Glomerular visceral epithelial cell (primary cell): ENCODE measurements around the gene VPS39.
A peak's percentile ranks its signal among the peaks of the same experiment; 100 is the strongest.

Source experiments
- DNase-seq: peaks from one replicate; pipeline ENCODE4 v3.0.0-alpha.2; 2016; ENCODE audit errors: extremely low spot score

The VPS39 gene

GRCh38 chr15:42157981-42158765 is 49.9 kb downstream of the VPS39 start:
- DNase-seq = peak; percentile 56

DNA sequence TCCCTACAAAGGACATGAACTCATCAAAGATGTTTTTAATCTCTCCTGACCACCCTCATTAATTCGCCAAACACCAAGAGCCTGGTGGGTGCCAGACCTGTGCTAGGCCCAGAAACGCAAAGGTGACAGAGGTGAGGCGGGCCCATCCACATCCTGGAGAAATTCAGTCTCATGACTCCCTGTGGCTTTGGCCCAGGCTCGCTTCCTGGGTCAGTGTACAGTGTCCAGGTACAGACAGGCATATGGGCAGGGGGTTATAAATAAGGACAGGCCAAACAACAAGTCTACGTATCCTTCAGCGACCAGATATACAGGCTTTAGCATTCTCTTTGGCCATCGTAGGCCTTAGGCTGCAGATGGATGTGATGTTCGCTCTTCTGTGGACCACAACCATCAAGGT is 50.7 kb downstream of the VPS39 start:
- DNase-seq = no peak

DNA sequence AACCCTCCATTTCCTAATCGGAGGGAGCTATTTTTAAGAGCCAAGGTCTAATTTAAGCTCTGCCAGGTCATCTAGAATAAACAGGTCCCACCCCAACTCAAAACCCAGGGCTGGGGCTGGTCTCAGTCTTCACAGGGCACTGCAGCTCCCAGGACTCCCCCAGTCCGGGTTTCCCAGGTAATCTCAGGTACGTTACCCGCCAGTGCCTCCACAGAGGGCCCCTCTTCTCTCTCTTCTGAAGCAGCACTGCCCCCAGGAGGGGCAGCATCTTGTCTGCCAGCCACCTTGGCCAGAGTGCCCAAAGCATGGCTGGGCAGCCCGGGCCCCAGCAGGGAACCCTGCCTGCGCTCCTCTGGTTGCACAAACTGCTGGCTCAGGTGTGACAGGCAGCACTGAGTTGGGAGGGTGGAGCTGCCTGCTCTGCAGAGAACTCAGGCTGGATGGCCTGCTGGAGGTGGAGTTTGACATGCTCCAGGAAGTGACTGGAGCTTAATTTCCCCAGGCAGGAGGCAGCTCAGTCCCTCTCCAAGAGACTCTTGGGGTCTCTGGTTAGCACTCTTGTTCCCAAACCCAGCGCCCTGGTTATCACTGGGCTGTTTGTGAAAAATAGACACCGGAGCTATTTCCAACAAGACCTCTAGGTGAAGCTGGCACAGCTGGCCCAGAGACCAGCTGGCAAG is 51.7 kb downstream of the VPS39 start, which contains the start of gene PLA2G4F:
Gene PLA2G4F (minus strand): TSS at position 394 of the 680 bp plus-strand sequence. CDS start 87 bp downstream, at position 307.
- no peak for DNase-seq

DNA sequence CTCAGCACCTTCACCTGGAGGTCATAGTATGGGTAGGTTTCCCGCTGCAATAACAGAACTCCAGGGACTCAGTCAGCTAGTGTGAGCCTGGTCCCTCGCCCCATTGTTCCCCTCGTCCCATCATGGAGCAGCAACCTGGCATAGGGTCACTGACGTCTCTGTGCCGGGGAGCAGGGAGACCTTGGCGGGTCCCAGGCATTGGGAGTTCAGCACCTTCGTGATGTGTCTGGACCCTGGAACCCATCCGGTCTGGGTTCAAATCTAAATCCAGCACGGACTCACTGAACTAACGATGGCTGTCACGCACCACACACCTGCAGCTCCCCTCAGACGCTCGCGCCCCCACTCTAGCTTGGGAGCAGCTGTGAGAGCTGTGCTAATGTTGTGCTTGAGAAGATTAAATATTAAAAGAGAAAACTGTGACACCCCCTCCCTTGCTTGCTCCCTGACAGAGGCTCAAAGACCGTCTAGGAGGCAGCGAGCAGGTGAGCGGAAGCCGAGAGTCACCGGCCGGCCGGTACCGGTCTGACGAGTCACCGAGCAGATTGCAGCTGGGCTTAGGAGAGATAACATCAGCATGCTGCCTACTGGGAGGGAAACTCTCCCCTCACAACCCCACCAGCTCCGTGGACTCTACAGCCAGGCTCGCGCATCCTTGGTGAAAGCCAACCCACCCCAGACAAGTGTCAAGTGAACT is 52.4 kb downstream of the VPS39 start:
- peak; percentile 18 for DNase-seq

DNA sequence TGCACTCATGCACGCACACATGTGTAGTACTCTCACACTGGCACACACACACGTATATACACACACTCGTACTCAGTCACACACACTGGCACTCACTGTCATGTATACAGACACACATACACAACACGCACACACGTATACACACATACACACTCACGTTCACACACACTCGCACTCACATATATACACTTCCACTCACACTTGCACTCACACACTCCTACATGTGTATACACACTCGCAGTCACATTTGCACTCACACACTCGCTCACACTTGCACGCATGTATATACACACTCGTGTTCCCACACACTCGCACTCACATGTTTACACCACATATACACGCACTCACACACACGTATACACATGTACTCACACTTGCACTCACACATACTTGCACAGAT is 53.1 kb downstream of the VPS39 start:
- no peak for DNase-seq

GRCh38 chr15:42154212-42154941 is 53.7 kb downstream of the VPS39 start:
- DNase-seq = peak; percentile 60

DNA sequence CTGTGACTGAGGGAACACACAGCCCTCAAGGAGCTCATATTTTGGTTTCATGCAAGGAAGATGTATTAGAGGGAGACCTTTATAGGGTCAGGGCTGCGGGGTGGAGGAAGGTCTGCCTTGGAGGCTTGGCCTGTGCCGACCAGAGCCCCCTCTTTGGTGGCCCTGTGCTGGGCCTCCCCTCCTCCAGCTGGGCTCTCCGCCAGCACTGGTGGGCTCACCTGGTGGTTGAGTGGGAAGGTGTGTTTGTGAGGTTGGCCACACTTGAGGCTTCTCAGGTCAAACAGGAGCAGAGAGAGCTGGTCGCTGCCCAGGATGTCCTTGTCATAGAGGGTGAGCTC is 54.3 kb downstream of the VPS39 start:
- DNase-seq = no peak

DNA sequence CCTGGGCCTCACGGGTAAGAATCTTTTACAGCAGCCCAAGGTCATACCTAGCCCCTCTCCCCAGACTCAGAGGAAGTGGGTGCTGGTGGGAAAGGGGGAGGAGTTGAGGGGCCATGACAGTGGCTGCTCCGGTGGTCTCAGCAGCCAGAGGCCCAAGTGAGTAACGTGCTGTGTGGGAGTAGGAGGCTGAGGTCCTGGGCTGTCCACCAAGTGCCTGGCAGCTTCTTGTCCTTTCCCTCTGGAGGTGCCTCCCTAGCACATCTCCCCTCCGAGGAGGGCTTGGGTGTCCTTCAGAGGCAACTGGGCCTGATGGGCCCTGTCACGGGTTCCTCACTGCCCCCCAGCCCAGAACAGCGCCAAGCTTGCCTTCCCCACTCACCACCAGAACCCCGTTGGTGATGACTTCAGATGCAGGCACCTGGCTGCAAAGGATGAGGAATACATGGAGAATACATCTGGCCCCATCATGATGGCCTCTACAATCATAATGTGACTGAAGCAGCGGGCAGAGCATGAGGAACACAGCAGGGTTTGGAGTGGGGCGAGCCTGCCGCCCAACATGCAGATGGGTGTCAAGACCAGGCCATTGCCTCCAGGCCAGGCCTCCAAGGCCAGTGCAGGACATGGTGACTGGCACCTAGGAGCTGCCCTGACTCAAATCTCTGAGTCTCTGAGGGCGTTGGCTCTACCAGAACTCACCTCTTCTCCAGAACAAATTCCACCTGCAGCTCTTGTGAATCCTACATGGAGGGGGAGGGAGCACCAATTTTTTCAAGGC is 55.0 kb downstream of the VPS39 start:
- DNase-seq = no peak

DNA sequence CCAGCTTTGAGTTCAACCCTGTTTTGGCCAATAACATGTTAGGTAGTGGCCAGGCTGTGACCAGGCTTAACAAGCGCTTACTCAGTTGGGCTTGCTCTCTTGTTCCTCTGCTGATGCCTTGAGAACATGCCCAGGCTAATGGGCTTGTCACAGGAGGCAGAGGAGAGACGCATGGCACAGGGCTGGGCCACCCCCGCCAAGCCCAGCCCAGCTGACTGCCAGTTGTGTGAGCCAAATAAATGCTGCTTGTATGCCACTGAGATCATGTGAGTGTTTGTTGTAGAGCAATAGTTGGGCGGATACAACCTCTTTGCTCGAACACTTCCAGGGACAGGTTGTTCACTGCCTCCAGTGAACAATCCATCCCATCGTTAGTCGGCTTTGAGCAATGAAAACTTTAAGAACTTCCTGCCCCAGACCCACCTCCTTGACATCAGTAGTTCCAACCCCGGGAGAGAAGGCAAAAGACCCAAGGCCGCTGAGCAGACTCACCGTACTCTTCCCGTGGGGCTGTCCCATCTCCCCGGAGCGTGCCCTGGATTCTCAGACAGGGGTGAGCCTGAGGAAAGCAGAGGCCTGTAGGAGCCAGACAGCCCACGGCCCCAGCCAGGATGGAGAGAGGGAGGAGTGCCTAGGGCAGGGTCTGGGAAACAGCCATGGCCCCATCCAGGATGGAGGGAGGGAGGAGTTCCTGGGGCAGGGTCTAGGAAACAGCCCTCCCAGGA is 55.7 kb downstream of the VPS39 start:
- DNase-seq = no peak

DNA sequence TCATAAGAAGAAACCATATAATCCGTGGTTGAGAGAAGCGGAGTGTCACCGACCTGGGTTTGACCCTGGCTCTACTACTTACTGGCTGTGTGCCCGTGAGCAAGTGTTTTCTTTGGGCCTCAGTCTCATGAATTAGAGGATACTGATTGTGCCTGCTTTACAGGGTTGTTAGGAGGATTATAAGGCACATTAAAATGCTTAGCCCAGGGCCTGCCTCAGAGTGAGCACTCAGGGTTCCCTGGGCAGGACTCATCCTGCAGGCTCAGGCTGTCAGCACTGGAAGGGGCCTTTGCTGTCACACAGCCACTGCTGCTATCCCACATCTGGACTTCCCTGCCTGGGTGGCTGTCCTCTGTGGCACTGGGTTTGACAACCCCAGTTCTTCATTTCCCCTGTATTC is 56.4 kb downstream of the VPS39 start:
- no peak for DNase-seq

GRCh38 chr15:42151141-42151561 is 57.0 kb downstream of the VPS39 start:
- no peak for DNase-seq

GRCh38 chr15:42150219-42150970 is 57.7 kb downstream of the VPS39 start:
- DNase-seq = no peak

DNA sequence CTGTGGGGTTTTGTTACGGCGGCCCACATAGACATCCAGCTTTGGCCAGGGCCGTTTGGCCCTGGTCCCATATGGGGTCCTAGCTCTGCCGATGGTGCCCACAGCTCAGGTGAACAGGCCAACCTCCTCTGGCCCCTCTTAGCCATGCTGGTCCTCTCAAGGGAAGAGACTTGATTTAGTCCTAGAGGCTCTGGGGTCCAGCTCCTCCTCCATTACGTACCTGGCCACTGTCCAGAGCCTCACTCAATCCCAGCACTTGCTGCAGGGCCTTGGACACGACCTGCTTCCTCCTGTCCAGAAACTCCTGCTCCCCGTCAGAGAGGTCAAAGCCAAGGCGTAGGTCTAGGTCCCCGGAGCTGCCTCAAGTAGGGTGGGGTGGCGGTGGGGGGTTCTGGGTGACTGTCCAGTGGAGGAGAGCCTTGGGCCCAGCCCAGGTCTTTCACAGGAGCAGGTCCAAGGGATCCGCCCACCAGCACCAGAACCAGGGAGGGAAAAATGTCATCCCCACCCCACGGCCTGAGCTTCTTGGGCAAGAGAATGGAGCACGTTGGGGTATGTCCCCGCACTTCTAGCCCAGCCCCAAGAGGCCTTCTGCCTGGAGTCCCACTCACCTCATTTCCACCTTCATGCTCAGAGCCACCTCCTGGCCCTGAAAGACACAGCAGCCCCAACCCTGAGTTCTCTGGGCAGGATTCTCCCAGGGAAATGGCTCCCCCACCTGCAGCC is 58.4 kb downstream of the VPS39 start:
- no peak for DNase-seq

DNA sequence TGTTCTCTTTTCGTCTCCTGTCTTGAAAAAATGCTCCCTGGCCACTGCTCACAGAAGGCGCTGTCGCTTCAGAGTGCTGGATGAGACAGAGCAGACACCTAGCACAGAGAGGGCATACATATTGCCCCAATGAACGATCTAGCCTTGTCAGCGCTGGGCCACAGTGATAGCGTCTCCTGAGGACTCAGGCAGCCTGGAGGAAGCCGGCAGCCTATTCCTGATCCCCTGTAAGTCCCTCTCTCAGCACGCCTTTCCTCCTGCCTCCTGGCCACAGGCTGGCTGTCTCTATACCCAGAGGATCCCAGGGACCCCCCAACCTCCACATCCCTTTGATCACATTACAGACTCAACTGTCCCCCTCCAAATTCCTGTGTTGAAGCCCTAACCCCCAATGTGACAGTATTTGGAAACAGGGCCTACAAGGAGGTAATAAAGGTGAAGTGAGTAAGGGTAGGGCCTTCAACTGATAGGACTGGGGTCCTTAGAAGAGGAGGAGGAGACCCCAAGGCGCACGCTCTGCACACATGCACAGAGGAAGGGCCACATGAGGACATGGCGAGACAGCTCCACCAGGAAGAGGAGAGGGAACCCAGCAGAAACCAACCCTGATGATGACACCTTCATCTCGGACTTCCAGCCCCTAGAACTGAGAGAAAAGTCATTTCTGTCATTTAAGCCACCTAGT is 59.2 kb downstream of the VPS39 start:
- DNase-seq = no peak

DNA sequence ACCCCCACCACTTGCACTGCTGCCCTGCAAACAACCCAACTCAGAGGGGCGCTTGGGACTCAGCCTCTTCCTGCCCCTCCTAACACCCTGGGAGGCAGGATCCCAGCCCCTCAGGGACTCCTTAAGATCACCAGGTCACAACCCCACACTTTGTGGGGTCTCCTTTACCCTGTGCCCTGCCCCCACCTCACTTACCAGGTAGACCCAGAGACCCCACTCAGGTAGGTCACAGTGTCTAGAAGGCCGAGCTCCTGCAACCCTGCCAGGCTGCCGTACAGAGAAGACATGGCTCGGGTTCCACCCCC is 60.7 kb downstream of the VPS39 start:
- no peak for DNase-seq

GRCh38 chr15:42146551-42147430 is 61.3 kb downstream of the VPS39 start:
- DNase-seq = no peak

DNA sequence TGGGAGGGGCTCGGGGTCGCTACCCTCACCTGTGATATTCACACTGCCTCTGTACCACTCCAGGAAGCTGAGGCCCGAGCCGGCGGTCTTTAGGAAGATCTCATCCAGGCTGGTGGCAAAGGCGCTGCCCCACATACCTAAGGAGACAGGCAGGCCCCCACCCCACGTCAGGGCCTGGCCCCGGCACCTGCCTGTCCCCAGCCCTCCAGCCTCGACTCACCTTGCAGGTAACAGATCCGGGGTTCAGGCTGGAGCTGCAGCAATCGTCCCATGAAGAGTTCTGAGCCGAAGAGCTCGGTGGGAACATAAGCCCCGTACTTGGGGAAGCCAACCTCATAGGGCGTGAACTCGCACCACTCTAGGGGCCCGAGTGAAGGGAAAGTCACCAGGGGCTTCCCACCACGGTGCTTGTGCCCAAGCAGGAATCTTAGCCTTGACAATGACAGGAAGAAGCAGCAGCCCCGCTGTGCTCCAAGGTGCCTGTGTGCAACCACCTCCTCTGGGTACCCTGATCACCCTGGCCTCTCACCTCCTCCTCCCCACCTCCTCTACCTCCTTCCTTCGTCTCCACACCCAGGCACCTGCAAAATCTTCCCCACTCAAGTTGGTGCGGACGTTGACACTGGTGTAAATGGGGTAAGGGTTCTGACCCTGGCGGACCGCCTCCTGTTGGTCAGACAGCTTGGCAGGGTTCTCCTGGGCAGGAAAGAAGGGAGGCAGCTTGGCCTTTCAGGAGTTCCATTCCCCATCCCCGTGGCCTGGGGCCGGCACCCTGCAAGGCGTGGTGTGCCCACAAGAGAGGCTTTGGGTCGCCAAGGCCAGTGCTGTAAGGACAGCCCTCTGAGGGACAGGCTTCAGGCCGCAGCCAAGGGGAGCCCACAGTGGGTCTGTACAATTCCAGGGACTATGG is 62.3 kb downstream of the VPS39 start:
- no peak for DNase-seq
